Measurements from ENCODE around the gene DBT.
"Not testable (repeated sequence)": the region's sequence is repeated elsewhere in the genome, so short reads cannot be mapped to it uniquely, and the experiment has no call there.

DBT gene

DNA sequence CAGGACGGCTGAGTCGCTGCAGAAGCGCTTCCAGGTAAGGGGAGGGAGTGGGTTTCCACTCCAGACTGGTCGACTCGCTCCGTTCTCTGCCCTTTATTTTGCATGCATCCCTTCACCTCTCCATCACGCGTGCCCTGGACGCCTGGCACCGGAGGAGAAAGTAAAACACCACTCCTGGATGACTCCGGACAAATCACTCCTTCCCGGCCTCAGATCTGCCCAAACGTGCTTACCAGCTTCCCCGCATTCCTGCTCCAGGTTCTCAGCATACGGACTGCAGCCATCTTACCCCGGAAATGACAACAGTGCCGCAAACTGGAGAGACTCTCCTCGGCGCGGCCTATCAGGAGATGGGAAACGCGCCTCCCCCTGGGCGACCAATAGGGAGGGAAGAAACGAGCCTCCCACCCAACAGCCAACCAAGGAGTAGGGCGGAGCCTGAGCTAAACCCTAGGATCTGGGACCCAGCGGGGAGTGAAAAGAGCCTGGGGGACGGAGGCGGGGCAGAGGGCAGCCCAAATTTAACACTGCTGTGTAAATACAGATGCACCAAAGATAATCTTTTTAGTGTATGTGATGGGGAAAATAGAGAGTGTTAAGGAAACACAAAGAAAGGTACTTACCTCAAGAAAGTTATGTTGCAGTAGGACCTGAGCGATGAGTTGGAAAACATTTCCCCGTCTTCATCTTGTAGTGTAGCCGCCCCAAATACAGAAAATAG is at the start of gene DBT:
DBT (minus strand) TSS at position 298 of the 721 bp plus-strand sequence; CDS start at position 284, 14 bp downstream.
- DNase-seq: peak; percentile 66

DNA sequence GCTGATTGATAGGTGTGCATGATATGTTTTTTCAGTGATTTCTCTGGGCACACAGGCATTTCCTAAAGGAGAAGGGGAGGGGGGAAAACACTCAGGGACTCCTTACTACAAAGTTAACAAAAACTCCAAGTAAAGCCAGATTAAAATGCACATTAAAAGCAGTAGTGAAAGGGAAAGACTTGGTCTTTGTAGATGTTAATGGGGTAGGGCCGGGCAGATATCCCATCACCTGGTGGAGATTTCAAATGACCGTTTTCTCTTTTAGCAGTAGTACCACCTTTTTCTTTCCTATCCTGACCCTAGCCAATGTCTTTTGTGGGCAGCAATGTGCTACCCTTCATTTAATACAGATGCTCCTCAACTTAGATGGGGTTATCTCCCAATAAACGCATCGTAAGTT is 48.9 kb upstream of the DBT start:
- DNase-seq: no peak

DNA sequence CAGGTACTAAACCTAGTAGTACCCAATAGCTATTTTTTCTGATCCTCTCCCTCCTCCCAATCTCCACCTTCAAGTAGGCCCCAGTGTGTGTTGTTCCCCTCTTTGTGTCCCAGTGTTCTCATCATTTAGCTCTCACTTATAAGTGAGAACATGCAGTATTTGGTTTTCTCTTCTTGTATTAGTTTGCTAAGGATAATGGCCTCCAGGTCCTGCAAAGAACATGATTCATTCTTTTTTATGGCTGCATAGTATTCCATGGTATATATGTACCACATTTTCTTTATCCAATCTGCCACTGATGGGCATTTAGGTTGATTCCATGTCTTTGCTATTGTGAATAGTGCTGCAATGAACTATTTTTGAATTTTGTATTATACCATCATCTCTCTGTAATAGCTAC is 47.4 kb upstream of the DBT start:
- not testable (repeated sequence) for DNase-seq

DNA sequence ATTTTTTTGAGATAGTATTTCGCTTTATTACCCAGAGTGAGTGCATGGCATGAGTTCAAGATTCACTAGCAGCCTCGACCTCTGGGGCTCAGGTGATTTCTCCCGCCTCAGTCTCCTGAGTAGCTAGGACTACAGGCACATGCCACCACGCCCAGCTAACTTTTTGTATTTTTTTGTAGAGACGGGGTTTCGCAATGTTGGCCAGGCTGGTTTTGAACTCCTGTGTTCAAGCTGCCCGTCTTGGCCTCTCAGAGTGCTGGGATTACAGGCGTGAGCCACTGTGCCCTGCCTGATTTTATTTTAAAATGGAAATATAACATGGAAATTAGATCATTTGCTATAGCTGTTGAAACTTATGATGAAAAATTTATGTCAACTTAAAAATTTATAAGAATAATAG is 46.5 kb upstream of the DBT start:
- no peak for DNase-seq

DNA sequence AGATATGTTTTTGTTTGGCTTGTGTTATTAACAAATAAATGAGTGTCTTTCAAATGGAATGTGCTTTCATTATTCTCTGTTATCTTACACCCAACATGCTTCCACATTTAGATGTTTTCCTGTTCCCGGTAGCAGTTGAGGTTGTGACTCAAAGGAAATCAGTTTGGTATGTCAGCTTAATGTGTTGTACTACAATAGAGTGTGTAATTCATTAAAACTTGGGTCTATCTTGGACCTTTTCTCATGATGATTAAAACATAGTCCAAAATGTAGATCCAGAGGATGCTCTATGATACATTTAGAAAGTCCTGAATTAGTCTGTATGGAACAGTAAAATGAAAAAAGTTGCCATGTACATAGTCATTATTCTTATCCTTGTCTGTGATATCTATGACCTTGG is 43.1 kb upstream of the DBT start:
- DNase-seq: no peak

DNA sequence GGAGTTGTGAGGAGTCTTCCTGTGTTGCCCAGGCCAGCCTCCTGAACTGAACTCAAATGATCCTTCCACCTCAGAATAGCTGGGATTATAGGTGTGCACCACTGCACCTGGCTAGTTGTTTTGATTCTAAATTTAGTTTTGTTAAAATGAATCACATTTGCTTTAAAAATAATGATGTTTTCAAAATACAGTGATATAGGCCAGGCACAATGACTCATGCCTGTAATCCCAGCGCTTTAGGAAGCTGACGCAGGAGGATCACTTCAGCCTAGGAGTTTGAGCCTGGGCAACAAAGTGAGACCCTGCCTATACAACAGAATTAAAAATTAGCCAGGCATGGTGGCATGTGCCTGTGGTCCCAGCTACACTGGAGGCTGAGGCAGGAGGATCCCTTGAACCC is 40.7 kb upstream of the DBT start:
- no peak for DNase-seq

DNA sequence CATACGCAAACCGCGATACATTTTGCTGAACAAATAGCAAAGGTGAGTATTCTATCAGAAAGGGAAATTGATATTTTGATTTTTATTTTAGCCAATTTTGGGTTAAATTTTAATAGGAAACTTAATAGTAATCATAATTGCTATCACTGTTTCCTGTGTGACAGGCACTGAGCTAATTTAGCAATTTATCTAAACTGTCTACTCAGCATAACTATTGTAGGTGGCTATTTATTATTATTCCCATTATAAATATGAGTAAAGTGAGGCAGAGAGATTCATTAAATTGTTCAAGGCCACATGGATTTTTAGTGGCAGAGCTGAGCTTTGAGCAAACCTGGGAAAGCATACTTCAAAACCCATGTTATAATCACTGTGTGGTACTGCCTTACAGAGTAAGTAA is 37.5 kb upstream of the DBT start:
- no peak for DNase-seq

DNA sequence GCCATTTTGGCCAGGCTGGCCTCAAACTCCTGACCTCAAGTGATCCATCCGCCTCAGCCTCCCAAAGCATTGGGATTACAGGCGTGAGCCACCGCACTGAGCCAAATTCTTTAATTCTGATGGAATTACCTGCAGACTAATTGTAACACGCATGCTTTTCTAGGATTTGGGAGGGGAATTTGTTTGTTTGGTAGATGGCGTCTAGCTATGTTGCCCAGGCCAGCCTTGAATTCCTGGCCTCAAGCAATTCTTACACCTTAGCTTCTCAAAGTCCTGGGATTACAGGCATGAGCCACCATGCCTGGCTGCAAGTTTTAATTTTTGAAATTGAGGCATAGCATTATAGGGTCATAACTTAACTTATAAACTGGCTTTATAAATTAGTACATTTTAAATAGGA is 35.0 kb upstream of the DBT start:
- DNase-seq: no peak

DNA sequence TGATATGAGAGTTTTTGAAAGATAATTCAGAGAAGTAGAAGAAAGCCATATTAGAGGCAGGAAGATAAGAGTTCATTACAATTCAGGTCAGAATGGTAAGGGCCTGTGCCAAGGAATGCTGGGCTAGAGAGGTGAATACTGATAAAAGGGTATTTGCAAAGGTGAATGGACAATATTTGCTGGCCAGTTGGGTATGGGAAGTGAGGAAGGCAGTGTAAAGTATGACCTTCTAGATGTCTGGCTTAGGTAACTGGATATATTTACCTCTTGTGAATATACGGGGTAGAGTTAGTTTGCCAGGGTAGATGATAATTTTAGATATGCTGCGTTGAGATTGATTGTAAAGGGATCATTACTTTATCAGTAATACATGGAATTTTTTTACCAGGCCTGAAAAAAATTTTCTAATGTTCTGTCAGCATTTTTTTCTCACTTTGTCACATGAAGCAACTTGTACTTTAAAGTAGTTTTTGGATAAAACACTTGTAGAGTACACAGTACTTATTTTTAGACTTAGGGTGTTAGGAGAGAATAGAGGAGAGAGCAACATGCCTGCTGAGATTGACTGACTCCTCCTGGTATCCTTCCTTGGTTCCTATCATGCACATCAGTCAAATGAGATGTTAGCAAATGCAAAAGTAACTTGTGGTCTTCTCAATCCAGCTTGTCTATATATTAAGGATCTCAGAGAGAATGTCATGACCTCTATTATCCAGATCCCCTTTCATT is 30.5 kb upstream of the DBT start:
- DNase-seq: no peak

DNA sequence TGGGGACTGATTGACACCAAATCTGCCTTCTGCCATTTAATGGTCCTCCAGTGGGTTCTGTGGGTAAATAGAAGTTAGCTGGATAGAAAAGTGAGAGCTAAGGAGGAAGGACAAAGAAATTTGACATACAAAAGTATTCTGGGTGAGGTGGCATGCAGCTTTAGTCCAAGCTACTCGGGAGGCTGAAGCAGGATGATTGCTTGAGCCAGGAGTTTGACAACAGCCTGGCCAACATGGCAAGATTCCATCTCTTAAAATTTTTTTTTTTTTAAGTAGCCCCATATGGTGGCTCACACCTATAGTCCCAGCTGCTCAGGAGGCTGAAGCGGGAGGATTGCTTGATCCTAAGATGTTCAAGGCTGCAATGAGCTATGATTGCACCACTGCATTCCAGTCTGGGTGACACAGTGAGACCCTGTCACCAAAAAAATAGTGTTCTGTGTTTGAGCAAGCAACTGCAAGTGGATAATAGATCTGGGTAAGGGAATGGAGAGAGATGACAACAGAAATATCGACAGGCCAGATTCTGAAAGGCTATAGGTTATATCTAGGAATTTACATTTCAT is 29.8 kb upstream of the DBT start:
- no peak for DNase-seq

DNA sequence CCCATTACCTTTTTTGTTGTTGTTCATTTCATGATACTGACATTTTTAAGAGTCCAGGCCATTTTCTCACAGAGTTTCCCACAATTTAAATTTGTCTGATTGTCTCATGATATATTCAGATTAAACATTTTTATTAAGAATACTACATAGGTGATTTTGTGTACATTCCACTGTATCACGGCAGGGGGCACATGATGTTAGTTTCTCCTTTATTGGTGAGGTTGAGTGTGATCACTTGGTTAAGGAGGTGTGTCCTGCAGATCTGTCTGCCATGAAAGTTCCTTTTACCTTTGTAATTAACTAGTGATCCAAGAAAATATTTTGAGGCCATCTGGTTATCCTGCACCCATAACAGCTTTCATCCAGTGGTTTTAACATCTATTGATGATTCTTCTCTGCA is 28.2 kb upstream of the DBT start:
- DNase-seq: no peak

DNA sequence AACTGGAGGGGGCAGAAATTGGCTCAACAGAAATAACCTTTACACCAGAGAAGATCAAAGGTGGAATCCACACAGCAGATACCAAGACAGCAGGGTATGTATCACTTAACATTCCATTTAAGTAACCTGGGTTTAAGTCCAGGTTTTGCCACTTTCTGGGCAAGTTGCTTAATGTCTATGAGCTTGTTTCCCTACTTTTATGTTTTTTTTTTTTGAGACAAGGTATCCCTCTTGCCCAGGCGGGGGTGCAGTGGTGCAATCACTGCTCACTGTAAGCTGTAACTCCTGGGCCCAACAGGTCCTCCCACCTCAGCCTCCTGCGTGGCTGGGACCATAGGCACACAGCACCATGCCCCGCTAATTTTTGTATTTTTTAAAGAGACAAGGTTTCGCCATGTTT is 18.6 kb upstream of the DBT start:
- no peak for DNase-seq

DNA sequence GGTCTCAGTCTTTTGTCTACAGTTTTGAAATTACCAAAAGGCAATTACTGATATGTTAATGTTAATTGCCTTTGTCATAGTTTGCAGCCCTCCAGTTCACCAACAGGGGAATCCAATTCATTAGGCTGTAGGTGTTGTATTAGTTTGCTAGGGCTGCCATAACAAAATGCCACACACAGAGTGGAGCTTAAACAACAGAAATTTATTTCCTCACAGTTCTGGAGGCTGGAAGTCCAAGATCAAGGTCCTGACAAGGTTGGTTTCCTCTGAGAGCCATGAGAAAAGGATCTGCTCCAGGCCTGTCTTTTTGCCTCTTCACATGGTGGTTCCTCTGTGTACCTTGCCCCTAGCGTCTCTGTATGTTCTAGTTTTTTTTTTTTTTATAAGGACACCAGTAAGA is 17.6 kb upstream of the DBT start:
- no peak for DNase-seq

DNA sequence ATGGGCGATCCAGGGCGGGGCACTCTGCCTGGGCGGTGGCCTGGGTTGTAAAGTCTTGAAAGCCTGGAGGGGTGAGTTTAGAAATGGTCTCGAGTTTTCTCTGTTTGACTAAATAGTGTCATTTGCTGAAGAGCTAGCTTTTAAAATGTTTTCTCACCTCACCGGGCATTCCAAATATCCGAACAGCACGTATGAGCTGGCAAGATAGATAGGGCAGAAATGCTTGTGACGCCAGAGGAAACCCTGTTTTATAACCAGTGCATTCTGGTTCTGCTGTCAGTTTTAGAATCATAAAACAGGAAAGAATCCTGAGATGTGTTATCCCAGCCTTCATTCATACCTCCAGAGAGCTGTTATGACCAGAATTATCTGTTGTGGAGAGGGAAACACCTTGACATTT is 17.1 kb upstream of the DBT start:
- no peak for DNase-seq

DNA sequence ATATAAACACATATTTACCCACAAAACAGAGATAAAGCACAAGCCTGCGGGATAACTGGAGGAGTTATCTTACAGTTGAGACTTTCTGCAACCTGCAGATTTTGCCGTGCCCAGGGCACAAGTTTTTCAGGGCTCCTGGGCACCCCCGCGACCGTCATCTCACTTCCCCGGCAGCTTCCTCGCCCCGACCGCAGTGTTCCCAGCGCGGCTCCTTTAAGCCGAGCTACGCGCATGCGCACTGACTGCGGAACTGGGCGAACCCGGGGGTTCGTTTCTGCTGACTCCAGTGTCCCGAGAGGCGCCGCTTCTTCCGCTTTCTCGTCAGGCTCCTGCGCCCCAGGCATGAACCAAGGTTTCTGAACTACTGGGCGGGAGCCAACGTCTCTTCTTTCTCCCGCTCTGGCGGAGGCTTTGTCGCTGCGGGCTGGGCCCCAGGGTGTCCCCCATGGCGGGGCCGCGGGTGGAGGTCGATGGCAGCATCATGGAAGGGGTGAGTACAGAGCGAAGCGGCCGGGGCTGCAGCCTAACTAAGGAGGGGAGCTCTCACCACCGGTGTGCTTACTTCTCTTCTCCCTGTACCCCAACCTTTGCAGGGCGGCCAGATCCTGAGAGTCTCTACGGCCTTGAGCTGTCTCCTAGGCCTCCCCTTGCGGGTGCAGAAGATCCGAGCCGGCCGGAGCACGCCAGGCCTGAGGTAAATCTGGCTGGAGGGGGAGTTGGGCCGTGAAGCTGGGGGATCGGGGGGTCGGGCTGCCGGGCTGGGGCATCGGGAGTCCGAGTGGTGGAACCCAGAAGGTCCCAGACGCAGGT is 16.5 kb upstream of the DBT start, which contains the start of gene RTCA:
RTCA (plus strand) TSS at position 286 of the 810 bp plus-strand sequence; CDS start at position 446, 160 bp downstream.
- DNase-seq: peak; percentile 74

DNA sequence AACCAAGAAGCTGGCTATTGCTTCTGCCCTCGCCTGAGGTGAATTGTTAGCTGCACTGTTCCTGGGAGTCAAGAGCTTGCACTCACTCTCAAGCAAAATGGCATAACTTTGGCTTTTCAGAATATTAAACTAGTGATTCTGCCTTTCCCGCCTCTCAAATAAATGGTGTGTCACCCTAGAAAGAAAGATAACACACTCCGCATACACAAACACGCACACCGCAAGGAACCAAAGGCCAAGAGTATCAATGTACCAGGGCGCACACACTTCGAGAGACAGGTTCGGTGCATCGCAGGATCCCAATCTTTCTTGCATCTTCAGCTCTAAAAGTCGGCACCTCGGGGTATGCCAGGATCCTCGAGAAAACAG is 15.9 kb upstream of the DBT start:
- no peak for DNase-seq

DNA sequence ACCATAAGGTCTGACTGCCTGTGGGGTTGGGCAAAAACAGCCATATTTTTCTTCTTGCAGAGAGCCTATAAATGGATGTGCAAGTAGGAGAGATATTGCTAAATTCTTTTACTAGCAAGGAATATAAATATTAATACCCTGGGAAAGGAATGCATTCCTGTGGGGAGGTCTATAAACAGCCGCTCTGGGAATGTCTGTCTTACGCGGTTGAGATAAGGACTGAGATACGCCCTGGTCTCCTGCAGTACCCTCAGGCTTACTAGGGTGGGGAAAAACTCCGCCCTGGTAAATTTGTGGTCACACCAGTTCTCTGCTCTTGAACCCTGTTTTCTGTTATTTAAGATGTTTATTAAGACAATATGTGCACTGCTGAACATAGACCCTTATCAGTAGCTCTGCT is 14.4 kb upstream of the DBT start:
- not testable (repeated sequence) for DNase-seq

DNA sequence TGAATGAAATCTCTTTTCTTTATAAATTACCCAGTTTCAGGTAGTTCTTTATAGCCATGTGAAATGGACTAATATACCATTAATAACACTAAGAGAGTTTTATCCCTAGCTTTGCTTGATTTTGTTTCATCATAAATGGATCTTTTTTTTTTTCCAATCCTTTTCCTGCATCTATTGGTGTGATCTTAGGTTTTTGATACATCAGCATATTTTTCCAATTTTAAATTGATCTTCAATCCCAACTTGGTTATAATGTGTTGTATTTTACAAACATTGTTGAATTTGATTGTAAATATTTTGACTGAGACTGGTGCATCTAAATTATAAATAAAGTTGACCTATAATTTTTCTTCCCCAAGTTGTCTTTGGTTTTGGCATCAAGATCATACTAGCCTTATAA is 12.1 kb upstream of the DBT start:
- no peak for DNase-seq

DNA sequence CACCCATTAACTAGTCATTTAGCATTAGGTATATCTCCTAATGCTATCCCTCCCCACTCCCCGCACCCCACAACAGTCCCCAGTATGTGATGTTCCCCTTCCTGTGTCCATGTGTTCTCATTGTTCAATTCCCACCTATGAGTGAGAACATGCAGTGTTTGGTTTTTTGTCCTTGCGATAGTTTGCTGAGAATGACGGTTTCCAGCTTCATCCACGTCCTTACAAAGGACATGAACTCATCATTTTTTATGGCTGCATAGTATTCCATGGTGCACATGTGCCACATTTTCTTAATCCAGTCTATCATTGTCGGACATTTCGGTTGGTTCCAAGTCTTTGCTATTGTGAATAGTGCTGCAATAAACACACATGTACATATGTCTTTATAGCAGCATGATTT is 8.8 kb upstream of the DBT start:
- not testable (repeated sequence) for DNase-seq

DNA sequence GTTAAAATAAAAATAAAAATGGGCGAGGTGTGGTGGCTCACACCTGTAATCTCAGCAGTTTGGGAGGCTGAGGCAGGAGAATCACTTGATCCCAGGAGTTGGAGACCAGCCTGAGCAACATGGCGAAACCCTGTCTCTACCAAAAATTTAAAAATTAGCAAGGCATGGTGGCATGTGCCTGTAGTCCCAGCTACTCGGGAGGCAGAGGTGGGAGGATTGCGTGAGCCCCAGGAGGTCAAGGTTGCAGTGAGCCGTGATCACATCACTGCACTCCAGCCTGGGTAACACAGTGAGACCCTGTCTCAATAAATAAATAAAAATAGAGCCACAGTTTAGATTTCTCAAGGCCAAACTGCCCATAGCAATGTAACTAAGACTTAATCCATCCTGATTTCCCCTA is 6.6 kb upstream of the DBT start:
- DNase-seq: not testable (repeated sequence)

DNA sequence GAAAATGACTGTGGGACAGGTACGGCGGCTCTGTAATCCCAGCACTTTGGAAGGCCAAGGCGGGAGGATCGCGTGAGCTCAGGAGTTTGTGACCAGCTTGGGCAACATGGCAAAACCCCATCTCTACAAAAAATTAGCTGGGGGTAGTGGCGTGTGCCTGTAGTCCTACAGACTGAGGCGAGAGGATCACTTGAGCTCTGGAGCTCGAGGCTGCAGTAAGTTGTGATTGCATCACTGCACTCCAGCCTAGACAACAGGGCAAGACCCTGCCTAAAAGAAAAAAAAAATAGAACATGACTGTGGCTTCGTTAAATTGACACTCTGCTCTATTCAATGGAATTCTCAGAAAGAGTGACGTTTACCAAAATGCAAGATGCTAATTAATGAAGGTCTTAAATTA is 3.9 kb upstream of the DBT start:
- DNase-seq: no peak

DNA sequence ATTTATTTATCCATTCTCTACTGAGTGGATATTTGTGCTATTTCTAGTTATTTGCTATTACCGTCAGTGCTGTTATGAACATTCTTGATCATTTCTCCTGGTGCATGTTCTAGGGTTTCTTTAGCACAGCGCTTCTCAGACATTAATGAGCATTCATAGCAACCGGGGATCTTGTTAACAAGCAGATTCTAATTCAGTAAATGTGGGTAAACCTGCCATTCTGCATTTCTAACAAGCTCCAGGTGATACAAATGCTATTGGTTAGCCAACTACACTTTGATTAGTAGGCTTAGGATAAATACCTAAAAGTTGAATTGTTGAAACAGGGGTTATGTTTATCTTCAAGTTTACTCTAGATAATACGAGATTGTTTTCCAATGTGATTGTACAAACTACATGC is 3.3 kb upstream of the DBT start:
- no peak for DNase-seq

DNA sequence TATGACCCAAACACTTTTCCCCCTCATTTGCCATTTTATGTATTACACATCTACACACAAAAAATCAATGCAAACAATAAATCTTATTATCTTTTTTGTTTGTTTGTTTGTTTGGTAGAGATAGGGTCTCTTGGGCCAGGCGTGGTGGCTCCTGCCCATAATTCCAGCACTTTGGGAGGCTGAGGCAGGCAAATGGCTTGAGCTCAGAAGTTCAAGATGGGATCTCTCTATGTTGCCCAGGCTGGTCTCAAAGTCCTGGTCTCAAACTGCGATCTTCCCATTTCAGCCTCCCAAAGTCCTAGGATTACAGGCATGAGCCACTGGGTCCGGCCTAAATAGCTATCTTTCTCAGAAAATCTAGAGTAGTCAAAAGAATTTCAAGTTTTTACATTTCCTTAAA is 1.2 kb upstream of the DBT start:
- no peak for DNase-seq

DNA sequence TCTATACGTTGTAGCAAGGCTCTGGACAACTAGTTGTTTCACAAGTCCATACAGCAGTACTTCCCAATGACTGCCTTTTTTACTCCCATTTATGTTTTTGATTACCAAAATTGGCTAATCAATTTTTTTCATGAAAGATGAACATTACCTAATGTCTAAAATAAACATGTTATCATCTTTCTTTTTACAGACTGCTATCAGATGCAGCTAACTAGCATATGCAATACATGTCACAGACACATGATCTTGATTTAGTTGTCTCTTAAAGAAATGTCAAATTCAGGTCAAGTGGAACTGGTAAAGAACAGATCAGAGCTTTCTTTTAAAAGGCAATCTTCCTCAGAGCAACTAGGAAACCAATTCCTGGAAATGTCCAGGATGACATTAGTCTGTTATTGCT is 630 bp upstream of the DBT start:
- no peak for DNase-seq

All from SIG-M5 (cell line).